MM.1S (cell line): ENCODE results near the gene ATR.

Experiments
- DNase-seq: peaks from one replicate; pipeline ENCODE4 v3.0.0-alpha.2; 2015
- H2AFZ ChIP-seq: fragments of 300-600 bp; sonication (generic); 2 replicates; pipeline ENCODE4 v1.6.0; 2016; ENCODE audit warnings: antibody characterized with exemption, low read length
- H3F3A ChIP-seq: fragments of 300-600 bp; sonication (generic); 2 replicates; pipeline ENCODE4 v1.6.1; 2016; ENCODE audit warnings: mild to moderate bottlenecking, antibody characterized with exemption, low read length, moderate library complexity, mixed read lengths; ENCODE audit not compliant: insufficient read depth
- H3K27ac ChIP-seq: fragments of 300-600 bp; sonication (generic); 2 replicates; pipeline ENCODE4 v1.5.1; 2016; ENCODE audit warnings: mild to moderate bottlenecking, low read length
- H3K27me3 ChIP-seq: fragments of 300-600 bp; sonication (generic); replicated peaks from 2 replicates; pipeline ENCODE4 v1.6.0; 2016; ENCODE audit warnings: low read length; ENCODE audit not compliant: insufficient read depth
- H3K36me3 ChIP-seq: fragments of 300-600 bp; sonication (generic); replicated peaks from 2 replicates; pipeline ENCODE4 v1.6.1; 2016; ENCODE audit warnings: mild to moderate bottlenecking, low read length, mixed read lengths; ENCODE audit not compliant: insufficient read depth
- H3K4me1 ChIP-seq: fragments of 300-600 bp; sonication (generic); 2 replicates; pipeline ENCODE4 v1.6.1; 2016; ENCODE audit warnings: low read length, mixed read lengths
- H3K4me2 ChIP-seq: fragments of 300-600 bp; sonication (generic); 2 replicates; pipeline ENCODE4 v1.6.0; 2016; ENCODE audit warnings: low read depth, low read length
- H3K4me3 ChIP-seq: fragments of 300-600 bp; sonication (generic); 2 replicates; pipeline ENCODE4 v1.5.1; 2016; ENCODE audit warnings: low read length, mixed read lengths
- H3K79me2 ChIP-seq: fragments of 300-600 bp; sonication (generic); 2 replicates; pipeline ENCODE4 v1.6.1; 2016; ENCODE audit warnings: mixed run types, low read length, mixed read lengths
- H3K9ac ChIP-seq: fragments of 300-600 bp; sonication (generic); 2 replicates; pipeline ENCODE4 v1.6.1; 2016; ENCODE audit warnings: low read length, mixed read lengths
- H3K9me2 ChIP-seq: fragments of 300-600 bp; sonication (generic); replicated peaks from 2 replicates; pipeline ENCODE4 v1.6.1; 2016; ENCODE audit warnings: mild to moderate bottlenecking, low read length, mixed read lengths; ENCODE audit not compliant: insufficient read depth
- H3K9me3 ChIP-seq: fragments of 300-600 bp; sonication (generic); replicated peaks from 2 replicates; pipeline ENCODE4 v1.6.1; 2016; ENCODE audit warnings: mild to moderate bottlenecking, low read length, mixed read lengths; ENCODE audit not compliant: insufficient read depth
- H4K20me1 ChIP-seq: fragments of 300-600 bp; sonication (generic); 2 replicates; pipeline ENCODE4 v1.6.1; 2016; ENCODE audit warnings: mild to moderate bottlenecking, low read length, moderate library complexity, mixed read lengths; ENCODE audit not compliant: insufficient read depth
- CTCF ChIP-seq: fragments of 300-600 bp; sonication (generic); IDR thresholded peaks from 2 replicates; pipeline ENCODE4 v1.5.1; 2016; ENCODE audit warnings: antibody characterized with exemption, low read length, mixed read lengths
- EZH2 ChIP-seq: fragments of 300-600 bp; sonication (generic); optimal IDR thresholded peaks from 2 replicates; pipeline ENCODE3; 2017; ENCODE audit warnings: low read depth, mild to moderate bottlenecking, antibody characterized with exemption, low read length, mixed read lengths
- EZH2phosphoT487 ChIP-seq: fragments of 300-600 bp; sonication (generic); IDR thresholded peaks from 2 replicates; pipeline ENCODE4 v1.6.1; 2018; ENCODE audit warnings: antibody characterized with exemption, low read length

ATR gene

GRCh38 chr3:142568393-142569017 lies 10.0 kb downstream of the ATR start:
- Histone ChIP-seq H3F3A (no peaks in the 10 kb centered on the region), H3K4me3 (no peak overlapping the region), H3K9ac (no peak overlapping the region), H3K9me2 (no peaks in the 10 kb centered on the region), H3K79me2 (peaks cover 50% of the 10 kb centered on the region), H3K27me3 (no peaks in the 10 kb centered on the region), H3K4me1 (no peaks in the 10 kb centered on the region), H3K4me2 (no peak overlapping the region), H3K9me3 (no peaks in the 10 kb centered on the region), H2AFZ (no peak overlapping the region), H3K36me3 (no peaks in the 10 kb centered on the region; the same call in 1 of the 2 replicates), H3K27ac (no peak overlapping the region), H4K20me1 (0 out of 2 replicates have a peak, but pooled peaks cover 2% of the 10 kb centered on the region)
- DNase-seq, result no peak
- TF ChIP-seq CTCF (no peak), EZH2 (no peak), EZH2phosphoT487 (no peak)

- H3K9ac ChIP-seq, result no peak overlapping the region
- TF ChIP-seq CTCF (no peak), EZH2phosphoT487 (no peak), EZH2 (no peak)
- peaks cover 9% of the 10 kb centered on the region; the same call in 1 of the 2 replicates for H3K36me3 ChIP-seq
- H4K20me1 ChIP-seq, result 0 out of 2 replicates have a peak, but pooled peaks cover 2% of the 10 kb centered on the region
- no peak overlapping the region for H3K27ac ChIP-seq
- DNase-seq, result no peak
- no peaks in the 10 kb centered on the region for H3K4me1 ChIP-seq
- H3K9me3 ChIP-seq, result no peaks in the 10 kb centered on the region
- no peak overlapping the region for H3K4me2 ChIP-seq
- H3K9me2 ChIP-seq, result no peaks in the 10 kb centered on the region
- peaks cover 31% of the 10 kb centered on the region for H3K79me2 ChIP-seq
- H3K27me3 ChIP-seq, result no peaks in the 10 kb centered on the region
- H3K4me3 ChIP-seq, result no peak overlapping the region
- H3F3A ChIP-seq, result no peaks in the 10 kb centered on the region
- no peak overlapping the region for H2AFZ ChIP-seq
Measured at GRCh38 chr3:142566096-142566495, 12.4 kb downstream of the ATR start.

- Histone ChIP-seq H2AFZ (no peak overlapping the region), H3K27me3 (no peaks in the 10 kb centered on the region), H3K79me2 (peaks cover 17% of the 10 kb centered on the region), H3K9ac (no peak overlapping the region), H3K4me3 (no peak overlapping the region), H3K9me3 (no peaks in the 10 kb centered on the region), H4K20me1 (0 out of 2 replicates have a peak, but pooled peaks cover 2% of the 10 kb centered on the region), H3K4me1 (no peaks in the 10 kb centered on the region), H3K36me3 (peaks cover 9% of the 10 kb centered on the region; the same call in 1 of the 2 replicates), H3F3A (no peaks in the 10 kb centered on the region), H3K4me2 (no peak overlapping the region), H3K9me2 (no peaks in the 10 kb centered on the region), H3K27ac (no peak overlapping the region)
- TF ChIP-seq EZH2, result no peak
- no peak for TF ChIP-seq CTCF
- TF ChIP-seq EZH2phosphoT487, result no peak
- DNase-seq, result no peak
Measured at GRCh38 chr3:142563496-142563997, 15.0 kb downstream of the ATR start.
